ENCODE measurements around the gene ZNF654. TPM values are rescaled to one million over a fixed set of nuclear protein-coding genes. Genes with fewer than 3 reads are reported as not detected.
"Not testable (repeated sequence)": the region's sequence is repeated elsewhere in the genome, so short reads cannot be mapped to it uniquely, and the experiment has no call there.

ZNF654 gene
- total RNA-seq, 1 experiment from 2014 or later: 6.8 TPM

DNA sequence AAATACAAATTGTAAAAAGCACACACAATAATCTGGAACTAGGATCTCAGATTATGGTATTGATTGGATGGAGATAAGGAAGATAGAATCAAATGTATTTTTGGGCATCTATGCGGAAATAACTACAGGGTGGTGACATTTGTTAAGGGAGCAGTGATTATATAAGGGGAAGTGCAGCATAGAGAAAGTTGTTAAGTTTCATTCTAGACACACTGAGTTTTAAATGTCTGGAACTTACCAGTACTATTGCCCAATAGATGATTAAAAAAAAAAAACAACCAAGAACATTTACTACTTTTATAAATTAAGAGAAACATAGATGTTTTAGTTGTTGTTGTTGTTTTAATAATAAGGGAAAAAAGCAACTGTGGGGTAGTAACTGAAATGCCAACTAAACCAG, 58.6 kb downstream of the ZNF654 start:
- ChIA-PET CTCF (no interaction called here), POLR2A (no interaction called here)
- Mint-ChIP-seq H3K27ac (ENCODE audit: unreplicated experiment) (no peak overlapping the region), H3K4me1 (ENCODE audit: low read depth, unreplicated experiment) (no peaks in the 10 kb centered on the region), H3K9me3 (ENCODE audit: unreplicated experiment) (no peaks in the 10 kb centered on the region), H3K36me3 (ENCODE audit: insufficient read depth, unreplicated experiment) (no peaks in the 10 kb centered on the region), H3K4me3 (ENCODE audit: unreplicated experiment) (no peak overlapping the region), H3K27me3 (ENCODE audit: insufficient read depth, unreplicated experiment) (no peaks in the 10 kb centered on the region)
- no peaks in the 10 kb centered on the region for H3K36me3 ChIP-seq (ENCODE audit: control insufficient read depth, insufficient read depth, low read length)
- intact Hi-C loops (cut with micrococcal nuclease; ENCODE audit: unreplicated experiment): no loop called here
- H3K4me3 ChIP-seq (ENCODE audit: low read depth, low read length): no peak overlapping the region
- no peak for TF ChIP-seq CTCF (IDR thresholded peaks at IDR 0.05; ENCODE audit: insufficient read depth in 1 of 2, low read depth in 1 of 2, low read length in 1 of 2, severe bottlenecking in 1 of 2, unreplicated experiment in 1 of 2)
- DNase-seq: no peak
- no peaks in the 10 kb centered on the region for H3K9me3 ChIP-seq
- H3K27me3 ChIP-seq (replicated peaks; ENCODE audit: control insufficient read depth, insufficient read depth, low read length): no peaks in the 10 kb centered on the region
- no TSS peak for BruUV-seq (replicated peaks)
- H3K4me1 ChIP-seq: no peaks in the 10 kb centered on the region

DNA sequence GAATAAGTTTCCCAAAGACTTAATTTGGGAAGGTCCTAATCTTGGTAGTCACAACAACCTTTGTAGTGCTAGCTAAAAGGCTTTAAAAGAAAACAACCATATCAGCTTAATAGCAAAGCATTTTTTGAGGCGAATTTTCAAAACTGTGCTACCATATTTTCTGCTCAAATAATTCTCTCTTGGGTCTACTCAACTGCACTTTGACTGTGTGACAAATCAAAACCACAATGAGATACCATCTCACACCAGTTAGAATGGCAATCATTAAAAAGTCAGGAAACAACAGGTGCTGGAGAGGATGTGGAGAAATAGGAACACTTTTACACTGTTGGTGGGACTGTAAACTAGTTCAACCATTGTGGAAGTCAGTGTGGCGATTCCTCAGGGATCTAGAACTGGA, 59.5 kb downstream of the ZNF654 start:
- H3K4me1 ChIP-seq; H3K27me3 ChIP-seq (replicated peaks; ENCODE audit: control insufficient read depth, insufficient read depth, low read length); H3K36me3 Mint-ChIP-seq (ENCODE audit: insufficient read depth, unreplicated experiment); POLR2A ChIA-PET; H3K4me3 ChIP-seq (ENCODE audit: low read depth, low read length); DNase-seq; H3K9me3 ChIP-seq; CTCF ChIA-PET; intact Hi-C loops (cut with micrococcal nuclease; ENCODE audit: unreplicated experiment); H3K27me3 Mint-ChIP-seq (ENCODE audit: insufficient read depth, unreplicated experiment); H3K27ac Mint-ChIP-seq (ENCODE audit: unreplicated experiment); BruUV-seq (replicated peaks); H3K9me3 Mint-ChIP-seq (ENCODE audit: unreplicated experiment); H3K36me3 ChIP-seq (ENCODE audit: control insufficient read depth, insufficient read depth, low read length); H3K4me1 Mint-ChIP-seq (ENCODE audit: low read depth, unreplicated experiment); H3K4me3 Mint-ChIP-seq (ENCODE audit: unreplicated experiment): not testable (repeated sequence)

DNA sequence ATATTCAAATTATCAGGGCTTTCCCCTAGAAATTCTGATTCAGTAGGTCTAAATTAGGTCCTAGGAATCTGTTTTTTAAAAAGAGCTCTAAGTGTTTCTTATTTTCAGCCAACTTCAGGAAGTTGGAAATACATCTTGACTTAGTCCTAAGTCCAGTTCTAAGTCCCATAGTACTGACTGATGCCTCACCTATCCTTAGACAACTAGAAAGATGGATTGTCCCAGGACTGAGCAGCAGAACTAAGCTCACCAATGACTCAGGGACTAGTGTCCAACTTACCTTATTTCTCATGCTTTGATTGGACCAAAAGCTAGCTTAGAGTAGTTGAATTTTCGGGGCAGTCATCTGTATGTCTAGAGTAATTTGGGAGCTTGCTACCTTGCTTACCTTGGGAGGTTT, 64.5 kb downstream of the ZNF654 start:
- ChIA-PET POLR2A (no interaction called here), CTCF (no interaction called here)
- intact Hi-C loops (cut with micrococcal nuclease; ENCODE audit: unreplicated experiment): no loop called here
- no peak for TF ChIP-seq CTCF (IDR thresholded peaks at IDR 0.05; ENCODE audit: insufficient read depth in 1 of 2, low read depth in 1 of 2, low read length in 1 of 2, severe bottlenecking in 1 of 2, unreplicated experiment in 1 of 2)
- Mint-ChIP-seq H3K4me1 (ENCODE audit: low read depth, unreplicated experiment) (peaks cover 6% of the 10 kb centered on the region), H3K36me3 (ENCODE audit: insufficient read depth, unreplicated experiment) (no peaks in the 10 kb centered on the region), H3K27me3 (ENCODE audit: insufficient read depth, unreplicated experiment) (no peaks in the 10 kb centered on the region), H3K9me3 (ENCODE audit: unreplicated experiment) (no peaks in the 10 kb centered on the region), H3K27ac (ENCODE audit: unreplicated experiment) (no peak overlapping the region), H3K4me3 (ENCODE audit: unreplicated experiment) (no peak overlapping the region)
- Histone ChIP-seq H3K9me3 (no peaks in the 10 kb centered on the region), H3K4me1 (no peaks in the 10 kb centered on the region), H3K4me3 (ENCODE audit: low read depth, low read length) (no peak overlapping the region), H3K27me3 (replicated peaks; ENCODE audit: control insufficient read depth, insufficient read depth, low read length) (no peaks in the 10 kb centered on the region), H3K36me3 (ENCODE audit: control insufficient read depth, insufficient read depth, low read length) (no peaks in the 10 kb centered on the region)
- DNase-seq: no peak
- BruUV-seq (replicated peaks): no TSS peak

DNA sequence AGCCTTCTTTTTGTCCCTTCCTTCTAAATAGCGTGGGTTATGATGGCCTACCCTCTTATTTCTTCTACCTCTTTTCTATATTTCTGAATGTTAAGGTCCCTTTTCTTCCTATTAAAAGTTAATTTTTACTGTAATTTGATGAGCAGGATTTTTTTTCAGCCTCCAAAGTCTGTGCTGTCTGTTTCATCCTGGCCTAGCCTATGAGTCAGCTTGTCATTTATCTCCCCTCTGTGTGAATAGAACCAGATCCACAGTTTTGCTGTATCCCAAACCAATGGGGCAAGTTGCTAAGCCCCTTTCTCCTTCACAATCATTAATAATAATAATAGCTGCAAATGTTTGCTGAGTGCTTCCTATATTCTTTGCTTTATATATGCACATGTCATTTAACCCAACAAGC, 72.6 kb downstream of the ZNF654 start:
- H3K9me3 Mint-ChIP-seq (ENCODE audit: unreplicated experiment): no peaks in the 10 kb centered on the region
- Histone ChIP-seq H3K27me3 (replicated peaks; ENCODE audit: control insufficient read depth, insufficient read depth, low read length) (no peaks in the 10 kb centered on the region), H3K4me1 (no peaks in the 10 kb centered on the region), H3K36me3 (ENCODE audit: control insufficient read depth, insufficient read depth, low read length) (no peaks in the 10 kb centered on the region), H3K9me3 (no peaks in the 10 kb centered on the region), H3K4me3 (ENCODE audit: low read depth, low read length) (no peak overlapping the region)
- CTCF ChIA-PET: no interaction called here
- no TSS peak for BruUV-seq (replicated peaks)
- no peak overlapping the region for H3K4me3 Mint-ChIP-seq (ENCODE audit: unreplicated experiment)
- intact Hi-C loops (cut with micrococcal nuclease; ENCODE audit: unreplicated experiment): no loop called here
- no peaks in the 10 kb centered on the region for H3K27me3 Mint-ChIP-seq (ENCODE audit: insufficient read depth, unreplicated experiment)
- H3K36me3 Mint-ChIP-seq (ENCODE audit: insufficient read depth, unreplicated experiment): peaks cover 6% of the 10 kb centered on the region
- no peak overlapping the region for H3K27ac Mint-ChIP-seq (ENCODE audit: unreplicated experiment)
- TF ChIP-seq CTCF (IDR thresholded peaks at IDR 0.05; ENCODE audit: insufficient read depth in 1 of 2, low read depth in 1 of 2, low read length in 1 of 2, severe bottlenecking in 1 of 2, unreplicated experiment in 1 of 2): no peak
- POLR2A ChIA-PET: no interaction called here
- peaks cover 12% of the 10 kb centered on the region for H3K4me1 Mint-ChIP-seq (ENCODE audit: low read depth, unreplicated experiment)
- no peak for DNase-seq
